Measurements from ENCODE around the gene ZCCHC10.

DNA sequence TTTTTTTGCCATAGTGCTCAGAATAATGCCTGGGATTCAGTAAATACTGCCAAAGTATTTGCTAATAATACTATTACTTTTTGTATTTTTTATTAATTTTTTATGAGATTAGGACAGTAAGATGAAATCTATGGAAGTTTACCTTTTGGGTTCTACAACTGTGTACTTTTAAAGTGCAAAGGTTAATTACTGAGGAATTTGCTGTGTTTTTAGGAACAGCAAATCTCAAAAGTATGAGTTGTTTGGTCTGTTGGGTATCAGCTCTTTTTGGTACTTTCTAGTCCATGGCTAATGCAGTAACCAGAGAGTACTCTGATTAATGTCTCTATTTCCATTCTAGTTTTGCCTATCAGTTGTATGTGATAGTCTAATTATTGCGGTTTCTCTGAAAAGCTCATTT is 30.5 kb upstream of the ZCCHC10 start:
- TF ChIP-seq, protein P1, sequence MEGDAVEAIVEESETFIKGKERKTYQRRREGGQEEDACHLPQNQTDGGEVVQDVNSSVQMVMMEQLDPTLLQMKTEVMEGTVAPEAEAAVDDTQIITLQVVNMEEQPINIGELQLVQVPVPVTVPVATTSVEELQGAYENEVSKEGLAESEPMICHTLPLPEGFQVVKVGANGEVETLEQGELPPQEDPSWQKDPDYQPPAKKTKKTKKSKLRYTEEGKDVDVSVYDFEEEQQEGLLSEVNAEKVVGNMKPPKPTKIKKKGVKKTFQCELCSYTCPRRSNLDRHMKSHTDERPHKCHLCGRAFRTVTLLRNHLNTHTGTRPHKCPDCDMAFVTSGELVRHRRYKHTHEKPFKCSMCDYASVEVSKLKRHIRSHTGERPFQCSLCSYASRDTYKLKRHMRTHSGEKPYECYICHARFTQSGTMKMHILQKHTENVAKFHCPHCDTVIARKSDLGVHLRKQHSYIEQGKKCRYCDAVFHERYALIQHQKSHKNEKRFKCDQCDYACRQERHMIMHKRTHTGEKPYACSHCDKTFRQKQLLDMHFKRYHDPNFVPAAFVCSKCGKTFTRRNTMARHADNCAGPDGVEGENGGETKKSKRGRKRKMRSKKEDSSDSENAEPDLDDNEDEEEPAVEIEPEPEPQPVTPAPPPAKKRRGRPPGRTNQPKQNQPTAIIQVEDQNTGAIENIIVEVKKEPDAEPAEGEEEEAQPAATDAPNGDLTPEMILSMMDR (IDR thresholded peaks at IDR 0.05) = no peak
- TF ChIP-seq ZFX (IDR thresholded peaks at IDR 0.05; ENCODE audit: borderline replicate concordance) = no peak
